Measurements from ENCODE around the gene CD14.
"Not testable (repeated sequence)": the region's sequence is repeated elsewhere in the genome, so short reads cannot be mapped to it uniquely, and the experiment has no call there.

CD14 gene

GRCh38 chr5:140593070-140593469, 39.9 kb downstream of the CD14 start:
- not testable (repeated sequence) for DNase-seq

GRCh38 chr5:140591747-140592372, 41.1 kb downstream of the CD14 start:
- no peak for DNase-seq

DNA sequence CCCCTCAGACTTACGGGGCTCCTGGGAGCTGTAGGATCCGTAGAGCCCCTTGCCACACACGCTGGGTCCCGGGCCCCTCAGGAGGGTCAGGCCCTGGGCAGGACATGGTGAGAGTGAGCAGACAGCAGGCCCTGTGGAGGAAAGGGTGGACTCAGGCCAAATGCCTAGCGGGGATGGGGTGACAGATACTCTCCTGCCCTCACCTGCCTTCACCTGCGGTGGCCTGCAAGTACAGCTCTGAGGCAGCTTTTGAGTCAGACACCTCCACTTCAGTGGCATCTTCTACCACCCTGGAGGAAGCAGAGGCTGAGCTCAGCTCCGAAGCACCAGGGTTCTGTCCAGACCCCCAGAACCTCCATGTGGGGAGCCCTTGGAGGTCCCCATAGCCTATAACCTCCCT, 42.1 kb downstream of the CD14 start:
- no peak for DNase-seq

DNA sequence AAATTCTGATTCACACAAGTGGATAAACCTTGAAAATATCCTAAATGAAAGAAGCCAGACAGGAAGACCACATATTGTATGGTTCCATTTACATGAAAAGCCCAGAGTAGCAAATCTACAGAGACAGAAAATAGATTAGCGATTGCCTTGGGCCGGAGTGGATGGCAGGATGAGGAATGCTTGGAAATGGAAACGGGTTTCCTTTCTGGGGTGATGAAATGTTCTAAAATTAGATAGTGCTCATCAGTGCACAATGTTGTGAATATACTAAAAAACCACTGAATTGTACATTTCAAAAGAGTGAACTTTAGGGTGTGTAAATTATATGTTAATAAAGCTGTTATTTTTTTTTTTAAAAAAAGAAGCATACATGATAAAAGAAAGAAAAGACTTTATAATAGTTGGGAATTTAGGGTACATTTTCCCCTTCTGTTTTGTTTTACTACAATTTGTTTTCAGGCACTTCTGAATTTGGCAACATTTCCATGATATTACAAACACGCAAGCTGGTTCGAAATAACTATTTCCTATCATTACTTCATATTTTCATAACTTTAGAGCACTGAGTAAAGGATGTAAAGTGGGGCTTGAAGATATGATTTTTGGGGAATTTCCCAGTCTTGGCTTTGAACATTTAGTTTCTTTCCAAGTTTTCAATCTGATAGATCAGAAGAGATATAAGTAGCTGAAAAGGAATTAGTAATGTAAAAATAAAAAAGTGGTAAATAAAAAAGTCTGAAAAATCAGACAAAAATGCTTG, 44.5 kb downstream of the CD14 start:
- DNase-seq, result no peak

GRCh38 chr5:140587495-140587894, 45.5 kb downstream of the CD14 start:
- DNase-seq, result no peak
